GM19328 (cell line): Measurements from ENCODE around the gene RELT.

Experiments used
- ATAC-seq: cut with Tn5 transposase; IDR thresholded peaks from one replicate; pipeline ENCODE4 v1.9.1; 2021; ENCODE audit warnings: mild to moderate bottlenecking, moderate library complexity; ENCODE audit not compliant: unreplicated experiment

RELT gene

DNA sequence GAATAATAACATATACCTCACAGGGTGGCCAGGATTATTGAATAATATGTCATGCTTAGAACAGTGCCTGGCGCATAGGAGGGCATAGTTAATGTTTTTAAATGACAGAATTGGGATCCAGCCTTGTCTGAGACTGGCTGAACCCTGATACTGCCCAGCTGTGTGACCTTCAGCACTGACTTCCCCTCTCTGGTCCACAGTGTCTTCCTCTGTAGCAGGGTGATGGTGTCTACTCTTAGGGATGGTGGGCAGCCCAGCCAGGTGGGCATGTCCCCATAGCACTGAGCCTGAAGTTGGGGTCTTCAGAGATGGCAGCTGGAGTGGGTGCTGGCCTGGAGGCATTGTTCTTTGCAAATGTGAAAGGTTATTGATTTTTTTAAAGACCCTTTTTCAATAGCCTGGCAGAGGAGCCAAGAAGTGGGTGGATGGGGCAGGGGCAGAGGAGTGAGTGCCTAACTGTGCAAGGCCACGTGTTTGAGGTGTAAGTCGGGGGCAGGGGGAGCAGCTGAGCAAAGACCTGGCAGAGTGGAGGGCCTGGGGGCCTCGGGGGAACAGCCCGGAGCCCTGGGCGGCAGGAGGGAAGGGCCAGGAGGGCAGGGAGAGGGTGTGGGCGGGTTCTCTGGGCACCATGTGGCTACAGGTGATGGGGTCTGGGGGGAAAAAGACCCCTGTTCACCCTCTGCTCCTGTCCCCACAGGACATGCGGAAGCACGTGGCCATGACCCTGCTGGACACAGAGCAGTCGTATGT, 29.8 kb upstream of the RELT start:
- ATAC-seq: no peak

DNA sequence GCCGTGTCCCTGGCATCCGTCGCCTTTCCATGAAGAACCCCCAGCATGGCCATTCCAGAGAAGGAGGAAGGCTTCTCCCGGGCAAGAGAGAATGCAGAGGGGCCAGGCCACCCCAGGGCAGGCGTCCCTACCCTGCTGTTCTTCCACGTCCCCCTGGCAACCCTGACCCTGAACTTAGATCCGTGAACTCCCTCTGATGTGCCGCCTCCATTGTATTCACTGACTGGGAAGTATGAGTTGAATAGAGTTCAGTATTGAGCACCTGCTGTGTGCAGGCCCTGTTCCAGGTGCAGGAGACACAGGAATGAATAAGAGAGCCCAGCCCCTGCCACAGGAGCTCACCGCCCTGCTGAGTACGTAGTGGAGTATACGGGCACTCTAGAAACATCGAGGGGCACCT, 29.1 kb upstream of the RELT start:
- no peak for ATAC-seq

DNA sequence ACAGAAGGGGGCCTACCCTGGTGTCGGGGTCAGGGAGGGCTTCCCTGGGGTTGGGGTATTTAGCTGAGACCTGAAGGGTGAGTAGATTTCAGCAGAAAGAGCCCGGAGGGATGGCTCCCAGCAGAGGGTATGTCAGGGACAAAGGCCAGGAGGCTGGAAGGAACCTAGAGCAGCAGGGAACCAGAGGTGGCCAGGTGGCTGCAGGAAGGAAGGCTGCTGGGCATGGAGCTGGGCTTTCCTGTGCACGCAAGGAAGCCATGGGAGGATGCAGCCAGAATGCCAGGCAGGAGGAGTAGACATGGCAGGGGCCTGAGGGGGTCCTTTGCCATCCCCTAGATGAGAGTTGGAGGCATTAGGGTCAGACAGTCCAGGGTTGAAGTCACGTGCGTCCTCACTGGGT, 27.4 kb upstream of the RELT start:
- no peak for ATAC-seq

DNA sequence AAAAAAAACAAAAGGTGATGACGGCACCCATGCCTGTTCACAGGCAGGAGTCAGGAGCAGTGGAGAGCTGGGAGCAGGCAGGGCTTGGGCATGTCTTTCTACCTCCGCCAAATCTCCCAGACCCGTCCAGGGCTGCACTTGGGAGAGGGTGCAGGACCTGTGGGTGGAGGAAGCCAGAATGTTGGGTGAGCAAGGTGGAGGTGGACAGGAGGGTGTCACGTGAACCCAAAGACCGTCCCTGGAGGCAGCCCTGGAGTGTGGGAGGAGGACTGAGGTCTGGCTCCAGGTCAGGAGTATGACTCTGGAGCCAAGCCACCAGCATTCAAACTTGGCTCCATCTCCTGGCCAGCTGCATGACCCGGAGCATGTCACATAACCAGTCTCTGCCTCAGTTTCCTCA, 26.6 kb upstream of the RELT start:
- ATAC-seq: no peak

DNA sequence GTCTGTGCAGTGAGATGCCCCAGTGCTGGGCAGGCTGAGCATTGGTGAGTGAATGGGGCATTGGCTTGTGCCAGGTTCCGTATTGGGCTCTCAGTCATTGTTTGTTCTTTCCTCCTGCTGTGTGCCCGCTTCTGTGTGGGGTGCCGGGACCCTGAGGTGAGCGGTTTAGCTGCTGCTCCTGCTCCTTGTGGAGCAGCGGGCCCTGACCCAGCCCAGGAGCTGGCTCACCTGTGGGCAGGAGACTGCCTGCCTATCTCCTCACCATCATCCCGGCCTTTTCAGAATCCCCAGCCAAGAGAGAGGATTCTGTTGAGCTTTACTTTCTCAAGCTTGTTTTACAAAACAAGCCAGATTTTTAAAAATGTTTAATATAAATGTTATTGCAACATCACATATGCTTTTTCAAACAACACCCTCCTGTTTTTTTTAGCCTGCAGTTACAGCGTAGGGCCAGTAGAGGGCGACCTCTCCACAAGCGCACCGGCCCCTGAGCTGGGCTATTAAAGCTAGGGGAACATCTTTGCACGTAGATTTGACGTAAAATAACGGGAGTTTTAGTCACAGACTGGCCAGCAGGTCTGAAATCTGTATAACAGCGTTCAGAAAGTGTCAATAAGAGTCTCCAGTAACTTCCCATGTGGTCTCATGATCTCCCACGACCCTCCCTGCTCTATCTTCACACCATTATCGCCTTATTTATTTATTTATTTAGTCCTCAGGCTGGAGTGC, 25.1 kb upstream of the RELT start:
- ATAC-seq: no peak

DNA sequence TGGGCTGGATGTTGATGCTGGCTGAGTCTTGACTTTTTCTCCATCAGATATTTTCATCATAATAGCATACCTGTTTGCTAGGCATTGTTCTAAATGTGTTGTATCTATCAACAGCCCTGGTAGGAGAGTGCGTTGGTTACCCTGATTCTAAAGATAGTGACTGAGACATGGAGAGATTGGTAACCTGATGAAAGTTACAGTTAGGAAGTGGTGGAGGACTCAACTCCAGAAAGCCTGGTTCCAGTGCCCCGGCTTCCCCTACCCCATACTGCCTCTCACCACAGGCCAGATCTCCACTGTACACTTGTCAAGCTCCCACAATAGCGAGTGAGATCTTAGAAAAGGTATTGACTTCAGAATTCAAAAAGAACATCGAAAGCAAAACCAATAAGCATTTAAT, 22.8 kb upstream of the RELT start:
- no peak for ATAC-seq

DNA sequence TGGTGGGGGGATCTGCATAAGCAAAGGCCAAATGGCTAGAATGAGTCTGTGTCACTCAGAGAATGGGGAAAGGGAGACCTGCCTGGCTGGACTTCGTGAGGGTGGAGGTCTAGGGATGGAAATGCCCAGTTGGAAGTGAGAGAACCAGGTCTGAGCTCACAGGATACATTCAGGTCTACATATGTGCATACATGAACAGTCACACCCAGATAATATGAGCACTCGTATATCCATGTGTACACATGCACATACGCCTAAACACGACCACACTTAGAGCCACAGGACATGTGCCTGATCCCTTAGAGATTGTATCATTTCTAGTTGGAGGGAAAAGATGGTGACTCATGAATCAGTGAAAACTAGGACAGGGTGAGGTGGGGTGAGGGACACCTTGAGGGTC, 21.1 kb upstream of the RELT start:
- ATAC-seq: no peak

DNA sequence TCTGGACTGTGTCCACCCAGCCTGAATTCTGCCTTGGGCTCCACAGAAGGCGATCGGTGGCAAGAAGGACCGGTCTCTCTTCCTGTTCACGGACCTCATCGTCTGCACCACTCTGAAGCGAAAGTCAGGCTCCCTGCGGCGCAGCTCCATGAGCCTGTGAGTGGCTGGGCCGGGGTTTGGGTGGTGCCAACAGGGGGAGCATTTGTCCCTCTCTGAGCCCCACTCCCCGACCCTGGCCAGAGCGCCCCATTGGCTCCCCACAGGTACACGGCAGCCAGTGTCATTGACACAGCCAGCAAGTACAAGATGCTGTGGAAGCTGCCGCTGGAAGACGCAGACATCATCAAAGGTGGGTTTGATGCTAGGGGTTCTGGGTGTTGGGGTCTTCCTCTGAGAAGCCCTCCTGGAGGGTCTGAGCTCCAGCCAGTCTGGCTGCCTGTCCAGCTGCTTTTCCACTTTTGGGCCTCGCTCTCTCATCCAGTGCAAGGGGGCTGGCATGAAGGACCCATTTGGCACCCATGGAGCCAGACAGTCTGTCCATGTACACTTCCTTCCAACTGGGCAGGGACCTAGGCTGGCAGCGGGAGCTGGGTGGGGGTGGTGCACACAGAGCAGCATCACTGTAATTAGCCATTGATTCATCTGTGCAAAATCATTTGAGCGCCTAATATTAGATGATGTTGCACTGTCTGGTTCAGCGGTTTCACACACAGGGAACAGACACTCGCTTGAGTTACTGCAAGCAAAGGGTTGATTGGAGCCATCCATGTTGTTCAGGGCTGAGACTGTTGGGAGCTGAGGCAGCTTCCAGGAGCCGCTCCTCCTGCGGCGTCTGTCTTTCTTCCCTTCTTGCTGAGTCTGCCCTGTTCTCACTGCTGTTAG, 19.0 kb upstream of the RELT start:
- ATAC-seq: no peak

DNA sequence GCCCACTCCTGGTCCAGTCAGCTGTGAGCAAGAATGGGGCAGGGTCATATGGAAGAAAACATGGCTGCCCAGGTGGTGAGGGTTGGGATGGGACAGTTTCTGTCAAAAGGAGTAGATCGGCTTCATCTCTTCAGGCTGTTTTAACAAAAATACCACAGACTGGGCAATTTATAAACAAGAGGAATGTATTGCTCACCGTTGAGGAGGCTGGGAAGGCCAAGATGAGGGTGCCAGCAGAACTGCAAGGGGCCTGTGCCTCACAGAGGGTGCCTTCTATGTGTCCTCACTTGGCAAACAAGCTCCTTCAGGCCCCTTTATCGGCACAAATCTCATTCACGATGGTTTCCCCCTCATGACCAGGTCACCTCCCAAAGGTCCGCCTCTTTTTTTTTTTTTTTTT, 18.1 kb upstream of the RELT start:
- ATAC-seq: no peak

DNA sequence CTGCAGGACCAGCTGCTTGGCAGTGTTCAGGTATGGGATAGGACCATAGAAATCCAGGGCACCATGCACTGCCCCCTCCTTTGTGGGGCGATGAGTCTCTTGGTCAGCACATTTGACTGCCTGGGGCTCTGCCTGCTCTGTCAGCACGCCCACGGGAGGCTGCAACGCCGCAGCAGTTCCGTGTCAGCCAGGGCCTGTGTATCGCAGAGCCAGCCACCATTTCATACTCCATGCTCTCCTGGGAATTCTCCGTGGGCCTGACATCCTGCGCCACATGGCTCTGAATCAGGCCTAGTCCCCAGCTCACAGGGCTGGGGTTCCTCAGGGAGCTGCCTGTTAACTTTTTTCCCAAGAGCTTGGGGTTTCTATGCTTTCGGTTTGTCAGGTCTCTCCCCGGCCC, 16.9 kb upstream of the RELT start:
- no peak for ATAC-seq

DNA sequence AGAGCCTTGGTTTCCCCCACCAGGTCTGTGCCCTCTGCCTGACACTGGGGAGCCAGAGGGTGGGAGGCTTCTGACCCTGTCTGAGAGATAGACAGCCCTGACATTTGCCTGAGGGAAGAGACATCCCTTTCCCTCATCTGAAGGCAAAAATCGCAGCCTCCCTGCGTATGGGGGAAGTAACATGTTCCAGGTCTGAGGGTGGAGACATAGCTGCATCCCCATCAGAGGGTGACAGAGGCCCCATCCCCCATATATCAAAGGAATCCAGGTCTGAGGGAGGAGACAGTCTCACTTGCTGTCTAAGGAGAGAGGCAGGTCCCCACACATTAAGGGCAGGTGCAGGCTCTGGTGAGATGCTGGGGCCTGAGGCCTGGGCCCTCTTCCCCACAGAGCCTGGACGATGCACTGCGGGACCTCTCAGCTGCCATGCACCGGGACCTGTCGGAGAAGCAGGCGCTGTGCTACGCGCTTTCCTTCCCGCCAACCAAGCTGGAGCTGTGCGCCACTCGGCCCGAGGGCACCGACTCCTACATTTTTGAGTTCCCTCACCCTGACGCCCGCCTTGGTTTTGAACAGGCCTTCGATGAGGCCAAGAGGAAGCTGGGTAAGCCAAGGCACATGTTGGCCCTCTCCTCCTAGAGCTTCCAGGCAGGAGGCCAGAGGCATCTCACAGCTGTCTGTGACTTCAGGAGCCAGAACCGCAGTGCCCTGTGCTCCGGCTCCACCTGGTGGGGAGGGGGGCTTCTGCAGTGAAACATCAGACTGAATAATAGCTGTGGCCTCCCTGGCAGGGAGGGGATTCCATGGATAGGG, 16.1 kb upstream of the RELT start:
- ATAC-seq: no peak

DNA sequence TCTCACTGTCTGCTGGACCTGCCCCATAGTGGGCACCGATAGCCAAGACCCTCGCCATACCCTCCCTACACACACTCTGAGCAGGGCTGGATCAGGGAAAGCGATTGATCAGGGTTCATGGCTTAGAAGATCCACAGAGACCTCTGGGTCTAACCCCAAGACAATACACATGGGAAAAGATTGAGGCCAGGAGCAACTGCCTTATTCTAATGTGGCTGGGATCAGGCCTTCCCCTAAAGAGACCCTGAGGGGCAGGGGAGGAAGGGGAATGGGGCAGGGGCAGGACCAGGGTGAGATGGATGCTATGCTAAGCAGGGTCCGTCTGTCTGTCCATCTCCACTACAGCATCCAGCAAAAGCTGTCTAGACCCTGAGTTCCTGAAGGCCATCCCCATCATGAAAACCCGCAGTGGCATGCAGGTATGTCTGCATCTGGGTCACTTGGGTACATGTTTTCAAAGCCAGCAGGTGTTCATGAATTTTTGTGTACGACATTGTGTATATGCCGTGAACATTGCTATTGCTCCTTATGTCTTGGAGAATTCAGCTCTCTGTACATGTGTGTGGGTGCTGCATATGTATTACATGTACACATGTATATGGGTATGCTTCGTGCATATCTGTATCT, 15.3 kb upstream of the RELT start:
- no peak for ATAC-seq

DNA sequence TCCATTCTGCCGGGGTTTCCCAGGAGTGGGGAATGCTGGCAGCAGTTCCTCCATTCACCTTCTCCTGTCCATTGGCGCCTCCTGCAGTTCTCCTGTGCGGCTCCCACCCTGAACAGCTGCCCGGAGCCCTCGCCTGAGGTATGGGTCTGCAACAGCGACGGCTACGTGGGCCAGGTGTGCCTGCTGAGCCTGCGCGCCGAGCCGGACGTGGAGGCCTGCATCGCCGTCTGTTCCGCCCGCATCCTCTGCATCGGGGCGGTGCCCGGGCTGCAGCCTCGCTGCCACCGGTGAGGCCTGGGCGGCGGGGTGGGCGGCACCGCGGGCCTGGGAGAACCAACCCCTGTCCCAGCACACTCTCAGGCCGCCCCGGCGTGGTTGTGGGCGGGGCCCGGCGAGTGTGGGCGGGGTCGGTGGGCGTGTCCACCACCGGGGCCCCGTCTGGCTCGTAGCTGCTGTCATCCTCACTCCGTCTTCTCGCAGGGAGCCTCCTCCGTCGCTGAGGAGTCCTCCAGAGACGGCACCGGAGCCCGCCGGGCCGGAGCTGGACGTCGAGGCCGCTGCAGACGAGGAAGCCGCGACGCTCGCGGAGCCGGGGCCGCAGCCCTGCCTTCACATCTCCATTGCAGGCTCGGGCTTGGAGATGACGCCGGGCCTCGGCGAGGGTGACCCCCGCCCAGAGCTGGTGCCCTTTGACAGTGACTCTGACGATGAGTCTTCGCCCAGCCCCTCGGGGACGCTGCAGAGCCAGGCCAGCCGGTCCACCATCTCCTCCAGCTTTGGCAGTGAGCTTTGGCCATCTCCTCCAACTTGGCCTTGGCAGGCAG, 14.0 kb upstream of the RELT start:
- no peak for ATAC-seq

DNA sequence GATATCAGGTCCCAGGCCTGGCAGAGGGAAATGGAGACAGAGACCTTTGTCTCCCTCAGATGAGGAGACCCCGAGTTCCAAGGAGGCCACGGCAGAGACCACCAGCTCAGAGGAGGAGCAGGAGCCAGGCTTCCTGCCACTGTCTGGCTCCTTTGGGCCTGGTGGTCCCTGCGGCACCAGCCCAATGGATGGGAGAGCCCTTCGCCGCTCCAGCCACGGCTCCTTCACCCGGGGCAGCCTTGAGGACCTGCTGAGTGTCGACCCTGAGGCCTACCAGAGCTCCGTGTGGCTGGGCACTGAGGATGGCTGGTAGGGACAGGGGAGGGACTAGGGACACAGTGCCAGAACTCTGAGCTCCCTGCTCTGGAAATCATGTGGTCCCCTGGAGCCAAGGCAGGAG, 13.1 kb upstream of the RELT start:
- ATAC-seq: no peak

DNA sequence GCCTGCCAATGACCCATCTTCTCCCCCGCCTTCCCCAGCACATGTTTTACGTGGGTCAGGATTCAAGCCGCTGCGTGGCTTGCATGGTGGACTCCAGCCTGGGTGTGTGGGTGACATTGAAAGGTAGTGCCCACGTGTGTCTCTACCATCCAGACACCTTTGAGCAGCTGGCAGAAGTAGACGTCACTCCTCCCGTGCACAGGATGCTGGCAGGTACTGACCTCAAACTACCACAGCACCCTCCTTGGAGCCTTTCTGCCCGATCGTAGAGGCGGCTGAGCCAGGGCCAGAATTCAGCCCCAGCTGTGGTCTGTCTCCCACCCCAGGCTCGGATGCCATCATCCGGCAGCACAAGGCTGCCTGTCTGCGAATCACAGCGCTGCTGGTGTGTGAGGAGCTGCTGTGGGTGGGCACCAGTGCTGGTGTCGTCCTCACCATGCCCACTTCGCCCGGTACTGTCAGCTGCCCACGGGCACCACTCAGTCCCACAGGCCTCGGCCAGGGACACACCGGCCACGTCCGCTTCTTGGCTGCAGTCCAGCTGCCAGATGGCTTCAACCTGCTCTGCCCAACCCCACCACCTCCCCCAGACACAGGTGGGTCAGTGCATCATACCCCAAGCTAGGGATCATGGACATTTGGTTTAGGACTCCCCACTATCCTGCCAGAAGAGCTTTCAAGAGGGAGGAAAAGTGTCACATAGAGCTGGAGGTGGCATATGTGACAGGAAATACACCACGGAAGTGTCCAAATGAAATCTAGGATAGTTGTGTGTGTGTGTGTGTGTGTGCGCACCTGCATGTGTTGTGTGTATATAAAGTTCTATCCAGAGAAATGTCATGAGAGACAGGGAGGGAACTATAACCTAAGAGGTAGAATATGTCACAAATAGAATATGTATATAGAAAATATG, 10.6 kb upstream of the RELT start:
- no peak for ATAC-seq

DNA sequence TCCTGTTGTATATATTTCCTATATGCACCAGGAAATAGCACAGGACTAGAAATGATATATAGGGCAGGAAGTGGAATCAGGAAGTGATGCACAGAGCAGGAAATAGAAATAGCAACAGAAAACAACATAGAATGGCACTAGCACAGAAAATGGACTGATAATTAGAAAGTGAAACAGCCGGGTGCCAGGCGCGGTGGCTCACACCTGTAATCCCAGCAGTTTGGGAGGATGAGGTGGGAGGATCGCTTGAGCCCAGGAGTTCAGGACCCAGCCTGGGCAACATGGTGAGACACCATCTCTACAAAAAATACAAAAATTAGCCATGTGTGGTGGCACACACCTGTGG, 10.0 kb upstream of the RELT start:
- ATAC-seq: no peak

DNA sequence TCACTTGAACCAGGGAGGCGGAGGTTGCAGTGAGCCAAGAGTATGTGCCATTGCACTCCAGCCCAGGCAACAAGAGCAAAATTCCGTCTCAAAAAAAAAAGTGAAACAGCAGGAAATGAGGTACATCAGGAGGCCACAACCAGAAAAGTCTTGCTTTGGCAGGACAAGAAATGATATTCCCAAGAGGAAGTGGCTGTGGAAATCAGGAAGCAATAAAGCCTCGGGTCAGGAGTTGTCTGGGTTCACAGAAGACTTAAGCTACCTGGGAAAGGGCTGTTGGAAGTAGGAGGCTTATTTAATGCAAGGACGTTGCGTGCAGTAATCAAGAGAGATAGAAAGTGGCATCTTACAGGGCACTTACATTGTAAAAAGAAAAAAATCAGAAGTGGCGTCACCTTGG, 9.2 kb upstream of the RELT start:
- no peak for ATAC-seq

DNA sequence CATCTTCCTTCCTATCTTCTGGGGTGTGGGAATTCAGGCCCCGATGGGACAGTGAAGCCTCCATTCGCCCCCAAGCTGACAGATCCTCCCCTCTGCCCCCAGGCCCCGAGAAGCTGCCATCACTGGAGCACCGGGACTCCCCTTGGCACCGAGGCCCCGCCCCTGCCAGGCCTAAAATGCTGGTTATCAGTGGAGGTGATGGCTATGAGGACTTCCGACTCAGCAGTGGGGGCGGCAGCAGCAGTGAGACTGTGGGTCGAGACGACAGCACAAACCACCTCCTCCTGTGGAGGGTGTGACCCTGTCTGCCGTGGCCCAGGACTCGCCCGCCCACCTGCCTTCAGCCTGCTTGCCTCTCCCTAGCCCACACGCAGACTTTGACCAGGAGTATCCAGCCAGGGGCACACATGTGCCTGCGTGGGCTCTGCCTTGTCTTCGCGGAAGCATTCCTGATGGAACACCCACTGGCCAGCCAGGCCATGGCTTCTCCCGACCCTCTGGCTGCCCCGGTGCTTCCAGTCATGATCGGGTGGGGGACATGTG, 8.6 kb upstream of the RELT start:
- no peak for ATAC-seq
